ENCODE results near the gene ERI3. TPM values are rescaled to one million over a fixed set of nuclear protein-coding genes. Genes with fewer than 3 reads are reported as not detected.

ERI3 gene
- total RNA-seq, 1 experiment from 2014 or later, result 58.9 TPM

- no peak for DNase-seq (ENCODE audit: low read depth)
Observed at GRCh38 chr1:44288883-44289282, 66.2 kb downstream of the ERI3 start.

DNA sequence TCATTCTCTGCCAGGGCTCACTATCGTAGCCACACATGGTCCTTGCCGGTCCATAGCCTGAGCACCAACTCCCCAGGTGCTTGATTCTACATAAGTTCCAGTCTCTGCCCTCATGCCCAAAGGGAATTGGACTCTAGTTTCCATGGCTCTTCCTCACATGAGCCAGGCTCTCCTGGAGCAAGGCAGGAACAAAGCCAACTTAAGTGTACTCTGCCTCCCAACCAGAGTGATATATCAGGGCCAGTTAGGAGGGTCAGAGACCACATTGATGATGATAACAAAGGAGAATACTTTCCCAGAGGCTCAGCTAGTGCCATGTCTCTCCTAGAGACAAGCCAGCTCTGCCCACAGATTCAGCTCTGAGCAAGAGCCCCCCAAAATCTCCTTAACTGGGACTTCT is 70.9 kb downstream of the ERI3 start:
- DNase-seq (ENCODE audit: low read depth), result no peak

DNA sequence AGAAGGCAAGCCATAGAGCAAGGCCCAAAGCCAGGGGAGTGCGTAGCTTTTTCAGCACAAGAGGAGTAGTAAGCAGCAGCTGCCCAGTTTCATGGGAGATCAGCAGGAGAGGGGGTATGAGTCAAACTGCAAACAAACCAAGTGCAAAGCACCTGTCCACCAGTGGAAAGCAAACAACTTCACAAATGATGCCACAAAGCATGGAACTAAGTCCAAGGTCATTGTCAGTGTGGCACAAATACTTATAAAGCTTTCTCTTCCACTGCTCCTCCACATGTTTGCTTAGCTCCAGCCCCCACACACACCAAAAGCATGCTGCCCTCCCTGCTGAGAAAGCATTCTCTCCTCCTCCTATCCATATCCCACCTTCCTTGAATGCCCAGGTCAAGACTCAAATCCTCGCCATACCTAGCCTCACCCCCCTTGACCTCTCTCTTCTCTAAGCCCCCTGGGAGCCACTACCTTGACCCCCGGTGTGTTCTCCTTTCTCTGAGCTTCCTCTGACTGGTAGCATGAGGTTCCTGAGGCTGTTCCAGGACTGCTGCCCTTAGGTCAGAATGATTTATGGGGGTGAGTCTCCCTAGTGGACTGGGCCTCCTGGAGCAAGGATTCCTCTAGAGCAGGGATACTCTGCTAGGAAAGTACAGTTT is 71.4 kb downstream of the ERI3 start:
- DNase-seq (ENCODE audit: low read depth), result no peak

DNA sequence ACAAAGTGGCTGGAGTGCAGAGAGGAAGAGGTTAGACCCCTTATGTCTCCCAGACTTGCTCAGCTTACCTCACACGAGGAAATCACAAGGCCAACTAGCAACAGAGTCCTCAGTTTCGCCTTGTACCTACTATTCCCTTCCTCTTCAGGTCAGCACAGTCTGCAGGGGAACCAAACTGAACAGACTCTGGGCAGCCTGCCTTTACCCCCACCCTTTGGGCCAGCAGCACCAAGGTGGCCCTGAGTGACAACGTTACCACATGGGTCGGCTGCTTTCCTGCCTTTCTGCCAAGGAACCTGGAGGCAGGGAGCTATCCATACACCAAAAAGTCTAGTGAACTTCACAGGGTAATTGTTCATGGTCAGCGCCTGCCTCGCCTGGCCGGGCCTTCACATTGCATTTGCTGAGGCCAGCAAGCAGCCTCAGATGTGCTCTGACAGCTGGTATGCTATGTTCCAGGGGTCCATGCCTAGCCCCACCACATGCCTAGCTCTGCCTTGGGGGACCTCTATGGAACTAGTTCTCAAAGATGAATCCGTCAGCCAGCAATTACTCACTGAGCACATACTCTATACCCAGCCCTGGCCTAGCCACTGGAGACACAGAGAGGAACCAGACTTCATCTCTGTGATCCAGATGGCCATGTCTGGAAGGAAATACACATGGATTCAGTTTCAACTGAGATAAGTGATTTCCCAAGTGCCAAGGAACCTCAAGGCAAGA is 72.2 kb downstream of the ERI3 start:
- DNase-seq (ENCODE audit: low read depth), result no peak

GRCh38 chr1:44281962-44282703 is 72.9 kb downstream of the ERI3 start:
- DNase-seq (ENCODE audit: low read depth), result no peak

GRCh38 chr1:44276901-44277300 is 78.2 kb downstream of the ERI3 start:
- no peak for DNase-seq (ENCODE audit: low read depth)

GRCh38 chr1:44275991-44276405 is 79.1 kb downstream of the ERI3 start:
- peak; percentile 11 for DNase-seq (ENCODE audit: low read depth)

DNA sequence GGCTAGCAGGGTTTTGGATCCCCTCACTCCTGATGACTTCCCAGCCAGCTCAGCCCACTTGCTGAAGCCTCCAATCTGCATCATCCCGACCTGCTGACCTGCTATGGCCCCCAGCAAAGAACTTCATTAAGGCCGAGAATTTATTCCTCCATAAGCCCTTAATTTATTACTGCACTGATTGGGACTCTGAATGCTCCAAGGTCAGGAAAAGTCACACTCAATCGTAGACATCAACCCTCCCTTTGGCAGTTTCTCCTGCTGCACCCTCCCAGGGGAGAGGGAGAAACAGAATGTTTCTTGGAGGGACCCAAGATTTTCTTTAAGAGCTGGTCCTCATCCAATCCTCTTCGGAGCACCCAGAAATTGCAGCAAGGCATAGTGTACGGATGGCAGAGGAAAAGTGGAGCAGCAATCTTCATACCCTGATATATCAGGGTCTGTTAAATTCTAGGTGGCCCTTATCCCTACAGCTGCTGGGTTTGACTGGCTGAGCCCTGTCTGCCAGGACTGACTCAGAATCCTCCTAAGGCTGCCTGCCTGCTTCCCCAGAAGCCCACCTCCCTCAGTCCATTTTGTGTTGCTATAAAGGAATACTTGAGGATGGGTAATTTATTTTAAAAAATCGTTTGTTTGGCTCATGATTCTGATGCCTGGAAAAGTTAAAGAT is 79.6 kb downstream of the ERI3 start:
- DNase-seq (ENCODE audit: low read depth), result no peak

- DNase-seq (ENCODE audit: low read depth), result no peak
Observed at GRCh38 chr1:44273560-44274350, 81.3 kb downstream of the ERI3 start.

- DNase-seq (ENCODE audit: low read depth), result no peak
Observed at GRCh38 chr1:44272992-44273391, 82.1 kb downstream of the ERI3 start.

GRCh38 chr1:44271646-44272045 is 83.4 kb downstream of the ERI3 start:
- no peak for DNase-seq (ENCODE audit: low read depth)

- no peak for DNase-seq (ENCODE audit: low read depth)
Observed at GRCh38 chr1:44270686-44271628, 84.1 kb downstream of the ERI3 start.

DNA sequence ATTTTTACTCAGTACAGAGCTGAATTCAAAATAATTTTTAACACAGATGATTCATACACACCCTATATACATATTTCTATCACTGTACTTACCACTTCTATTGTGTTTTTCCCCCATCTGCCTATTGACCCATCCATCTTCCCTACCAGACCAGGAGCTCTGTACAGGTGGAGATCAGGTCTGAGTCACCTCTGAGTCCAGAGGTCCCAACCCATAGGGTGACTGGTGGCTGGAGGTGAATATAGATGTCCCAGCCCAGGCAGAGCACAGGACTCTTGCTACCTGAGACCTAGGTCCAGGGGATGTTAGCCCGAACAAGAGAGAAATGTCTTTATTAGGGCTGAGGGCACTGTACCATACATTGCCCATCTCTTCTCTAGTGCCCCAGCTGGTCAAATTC is 87.0 kb downstream of the ERI3 start:
- no peak for DNase-seq (ENCODE audit: low read depth)

DNA sequence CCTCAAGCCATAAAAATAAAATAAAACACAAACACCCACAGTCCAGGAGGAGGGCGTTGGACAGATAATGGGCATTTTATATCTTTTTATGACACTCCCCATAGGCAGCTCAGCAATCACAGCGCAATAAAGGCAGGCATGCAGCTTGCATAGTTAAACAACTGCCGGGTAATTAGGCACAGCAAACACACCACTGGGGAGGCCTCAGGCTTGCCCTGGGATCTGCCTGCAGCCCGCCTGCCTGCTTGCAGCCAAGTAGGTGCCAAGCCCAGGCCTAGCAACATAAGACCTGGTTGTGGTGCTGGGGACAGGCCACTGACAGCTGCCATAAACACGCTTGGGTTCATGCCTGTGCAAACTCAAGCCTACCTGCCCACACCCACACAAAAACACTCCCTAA is 87.6 kb downstream of the ERI3 start:
- DNase-seq (ENCODE audit: low read depth), result no peak

- DNase-seq (ENCODE audit: low read depth), result no peak
Observed at GRCh38 chr1:44266400-44267344, 88.4 kb downstream of the ERI3 start.

DNA sequence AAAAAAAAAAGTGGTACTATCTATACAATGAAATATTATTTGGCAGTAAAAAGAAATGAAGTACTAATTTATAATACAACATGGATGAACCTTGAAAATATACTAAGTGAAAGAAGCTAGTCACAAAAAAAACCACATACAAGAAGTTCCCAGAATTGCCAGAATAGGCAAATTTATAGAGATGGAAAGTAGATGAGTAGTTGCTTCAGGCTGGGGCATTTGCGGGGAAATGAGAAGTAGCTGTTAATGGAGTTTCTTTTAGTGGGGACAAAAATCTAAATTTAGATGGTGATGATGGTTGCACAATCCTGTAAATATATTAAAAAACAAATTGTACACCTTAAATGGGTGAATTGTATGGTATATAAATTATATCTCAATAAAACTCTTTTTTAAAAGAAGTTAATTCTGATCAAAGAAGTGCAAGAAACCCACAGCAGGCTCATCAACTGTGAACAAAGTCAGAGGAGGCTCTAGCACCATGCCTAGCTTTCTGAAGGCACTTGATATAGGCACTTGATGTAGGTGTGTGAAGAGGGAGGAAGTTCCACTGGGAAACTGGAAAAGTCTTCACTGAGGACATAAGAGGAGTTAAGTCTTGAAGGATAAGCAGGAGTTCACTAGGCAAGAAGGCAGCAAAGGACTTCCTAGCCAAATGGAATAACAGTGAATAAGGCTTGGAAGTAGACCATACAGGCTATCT is 89.2 kb downstream of the ERI3 start:
- DNase-seq (ENCODE audit: low read depth), result no peak

DNA sequence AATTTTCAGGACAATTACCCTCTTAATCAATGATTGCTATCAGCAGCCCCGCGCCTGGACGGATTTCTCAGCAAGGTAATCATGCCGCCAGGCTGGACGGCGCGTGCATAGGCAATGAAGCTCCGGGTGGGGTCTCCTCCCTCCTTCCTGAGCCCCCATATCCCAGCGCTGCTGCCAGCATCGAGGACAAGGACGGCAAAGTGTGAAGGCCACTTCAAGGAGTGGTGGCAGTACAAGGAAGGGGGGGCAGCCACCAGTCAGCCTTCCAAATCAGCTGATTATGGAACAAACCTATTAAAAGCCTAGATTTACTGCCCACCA is 90.6 kb downstream of the ERI3 start:
- DNase-seq (ENCODE audit: low read depth), result no peak

- no peak for DNase-seq (ENCODE audit: low read depth)
Observed at GRCh38 chr1:44263568-44264450, 91.2 kb downstream of the ERI3 start.
